ENCODE measurements around the gene XRN1.

DNA sequence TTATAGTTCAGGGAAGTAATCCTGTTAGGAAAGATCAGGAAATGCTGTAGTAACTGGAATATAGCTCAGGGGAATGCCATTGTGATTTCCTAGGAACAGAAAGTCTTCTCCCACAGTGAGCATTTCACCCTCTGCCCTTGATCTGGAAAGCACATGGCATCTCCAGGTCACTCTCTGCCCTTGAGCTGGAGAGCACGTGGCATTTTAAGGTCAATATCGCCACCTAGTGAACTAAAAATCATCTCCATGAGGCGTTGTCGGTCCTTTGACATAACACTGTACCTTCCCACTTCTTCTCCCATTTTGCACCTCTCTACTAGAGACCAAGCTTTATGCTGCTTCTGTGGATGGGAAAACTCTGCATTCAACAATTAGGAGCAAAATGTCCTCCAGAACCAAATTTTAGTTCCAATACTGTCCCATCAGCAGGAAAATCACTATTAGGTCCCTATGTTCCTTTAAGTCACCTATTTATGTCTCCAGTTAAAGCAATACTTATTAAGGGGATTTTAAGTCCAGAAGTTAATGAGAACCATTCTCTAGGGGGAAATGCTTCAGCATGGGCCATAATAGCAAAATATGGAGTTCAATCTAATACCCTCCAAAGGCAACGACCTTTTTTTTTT, 167.8 kb downstream of the XRN1 start:
- TF ChIP-seq, protein P1, sequence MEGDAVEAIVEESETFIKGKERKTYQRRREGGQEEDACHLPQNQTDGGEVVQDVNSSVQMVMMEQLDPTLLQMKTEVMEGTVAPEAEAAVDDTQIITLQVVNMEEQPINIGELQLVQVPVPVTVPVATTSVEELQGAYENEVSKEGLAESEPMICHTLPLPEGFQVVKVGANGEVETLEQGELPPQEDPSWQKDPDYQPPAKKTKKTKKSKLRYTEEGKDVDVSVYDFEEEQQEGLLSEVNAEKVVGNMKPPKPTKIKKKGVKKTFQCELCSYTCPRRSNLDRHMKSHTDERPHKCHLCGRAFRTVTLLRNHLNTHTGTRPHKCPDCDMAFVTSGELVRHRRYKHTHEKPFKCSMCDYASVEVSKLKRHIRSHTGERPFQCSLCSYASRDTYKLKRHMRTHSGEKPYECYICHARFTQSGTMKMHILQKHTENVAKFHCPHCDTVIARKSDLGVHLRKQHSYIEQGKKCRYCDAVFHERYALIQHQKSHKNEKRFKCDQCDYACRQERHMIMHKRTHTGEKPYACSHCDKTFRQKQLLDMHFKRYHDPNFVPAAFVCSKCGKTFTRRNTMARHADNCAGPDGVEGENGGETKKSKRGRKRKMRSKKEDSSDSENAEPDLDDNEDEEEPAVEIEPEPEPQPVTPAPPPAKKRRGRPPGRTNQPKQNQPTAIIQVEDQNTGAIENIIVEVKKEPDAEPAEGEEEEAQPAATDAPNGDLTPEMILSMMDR (conservative IDR thresholded peaks at IDR 0.05; ENCODE audit: low read depth, low read length), result peak; percentile 73
- TF ChIP-seq EZH2 (IDR thresholded peaks at IDR 0.05; ENCODE audit: borderline replicate concordance, low read depth, low read length, poor library complexity, severe bottlenecking), result no peak
